Measurements from ENCODE around the gene PRKCB. TPM values are rescaled to one million over a fixed set of nuclear protein-coding genes. Genes with fewer than 3 reads are reported as not detected.
"Not testable (repeated sequence)": the region's sequence is repeated elsewhere in the genome, so short reads cannot be mapped to it uniquely, and the experiment has no call there.

Gene PRKCB
- total RNA-seq, 1 donor from 2014 or later = 24.1 TPM

DNA sequence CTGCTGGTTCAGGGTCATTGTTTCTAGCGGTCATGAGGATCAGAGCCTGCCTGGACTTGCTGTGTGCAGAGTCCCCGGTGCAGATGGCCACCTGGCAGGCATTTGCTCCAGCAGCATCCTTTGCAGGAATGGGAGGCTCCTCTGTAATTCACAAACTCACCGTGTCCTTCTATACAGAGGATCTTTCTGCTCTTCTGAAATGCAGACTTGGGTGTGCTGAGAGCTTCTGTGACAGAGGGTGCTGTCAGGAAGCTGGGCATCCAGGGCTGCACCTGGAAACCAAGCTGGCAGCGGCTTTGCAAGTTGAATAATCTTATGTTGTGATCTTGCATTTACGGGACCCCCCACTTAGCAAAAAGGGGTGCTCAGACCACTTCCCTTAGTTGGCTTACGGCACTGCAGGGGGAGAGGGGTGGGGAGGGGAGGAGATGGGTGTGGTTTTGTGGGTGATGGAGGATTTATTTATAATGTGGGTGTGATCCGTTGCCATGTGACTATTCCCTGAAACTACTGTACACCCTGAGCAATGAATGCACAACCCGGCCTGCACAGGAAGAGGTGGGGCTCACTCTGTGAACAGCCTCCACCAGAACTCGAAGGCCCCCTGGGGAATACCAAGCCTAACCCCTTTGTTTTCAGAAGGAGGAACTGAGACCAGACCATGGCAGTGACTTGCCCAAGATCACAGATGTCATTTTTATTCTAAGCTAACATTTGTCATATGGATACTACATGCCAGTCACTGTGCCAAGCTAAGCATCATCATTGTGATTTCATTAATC lies 178.3 kb downstream of the PRKCB start:
- Histone ChIP-seq H3K4me3 (no peak overlapping the region), H3K27ac (no peak overlapping the region), H3K36me3 (no peaks in the 10 kb centered on the region), H3K4me1 (peaks cover 11% of the 10 kb centered on the region), H3K9me3 (no peaks in the 10 kb centered on the region), H3K27me3 (ENCODE audit: low read depth) (no peaks in the 10 kb centered on the region)
- ATAC-seq = peak; percentile 62 to 80
- no peak for DNase-seq
- TF ChIP-seq, protein P1, sequence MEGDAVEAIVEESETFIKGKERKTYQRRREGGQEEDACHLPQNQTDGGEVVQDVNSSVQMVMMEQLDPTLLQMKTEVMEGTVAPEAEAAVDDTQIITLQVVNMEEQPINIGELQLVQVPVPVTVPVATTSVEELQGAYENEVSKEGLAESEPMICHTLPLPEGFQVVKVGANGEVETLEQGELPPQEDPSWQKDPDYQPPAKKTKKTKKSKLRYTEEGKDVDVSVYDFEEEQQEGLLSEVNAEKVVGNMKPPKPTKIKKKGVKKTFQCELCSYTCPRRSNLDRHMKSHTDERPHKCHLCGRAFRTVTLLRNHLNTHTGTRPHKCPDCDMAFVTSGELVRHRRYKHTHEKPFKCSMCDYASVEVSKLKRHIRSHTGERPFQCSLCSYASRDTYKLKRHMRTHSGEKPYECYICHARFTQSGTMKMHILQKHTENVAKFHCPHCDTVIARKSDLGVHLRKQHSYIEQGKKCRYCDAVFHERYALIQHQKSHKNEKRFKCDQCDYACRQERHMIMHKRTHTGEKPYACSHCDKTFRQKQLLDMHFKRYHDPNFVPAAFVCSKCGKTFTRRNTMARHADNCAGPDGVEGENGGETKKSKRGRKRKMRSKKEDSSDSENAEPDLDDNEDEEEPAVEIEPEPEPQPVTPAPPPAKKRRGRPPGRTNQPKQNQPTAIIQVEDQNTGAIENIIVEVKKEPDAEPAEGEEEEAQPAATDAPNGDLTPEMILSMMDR (IDR thresholded peaks at IDR 0.05) = no peak
- intact Hi-C loops (cut with DNase I) = loop anchor here (10.0 kb wide), 1 partner anchor 209 kb away; no protein-coding TSS in a partner anchor

DNA sequence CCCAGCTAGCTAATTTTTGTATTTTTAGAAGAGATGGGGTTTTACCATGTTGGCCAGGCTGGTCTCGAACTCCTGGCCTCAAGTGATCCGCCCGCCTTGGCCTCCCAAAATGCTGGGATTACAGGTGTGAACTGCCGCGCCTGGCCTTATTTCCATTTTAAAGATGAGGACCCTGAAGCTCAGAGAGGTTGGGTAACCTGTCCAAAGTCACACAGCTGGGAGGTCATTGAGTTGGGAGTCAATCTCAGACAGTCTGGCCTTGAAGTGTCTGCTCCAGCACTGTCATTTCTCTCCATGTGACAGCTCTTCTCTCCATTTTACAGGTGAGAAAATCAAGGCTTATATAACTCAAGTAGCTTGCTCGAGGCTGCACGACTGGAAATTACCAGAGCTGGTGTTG lies 179.2 kb downstream of the PRKCB start:
- not testable (repeated sequence) for H3K27me3 ChIP-seq (ENCODE audit: low read depth); H3K4me3 ChIP-seq; H3K9me3 ChIP-seq; H3K27ac ChIP-seq; H3K36me3 ChIP-seq; DNase-seq; ATAC-seq
- intact Hi-C loops (cut with DNase I) = loop anchor here (10.0 kb wide), 1 partner anchor 210 kb away; no protein-coding TSS in a partner anchor
- peaks cover 11% of the 10 kb centered on the region for H3K4me1 ChIP-seq

DNA sequence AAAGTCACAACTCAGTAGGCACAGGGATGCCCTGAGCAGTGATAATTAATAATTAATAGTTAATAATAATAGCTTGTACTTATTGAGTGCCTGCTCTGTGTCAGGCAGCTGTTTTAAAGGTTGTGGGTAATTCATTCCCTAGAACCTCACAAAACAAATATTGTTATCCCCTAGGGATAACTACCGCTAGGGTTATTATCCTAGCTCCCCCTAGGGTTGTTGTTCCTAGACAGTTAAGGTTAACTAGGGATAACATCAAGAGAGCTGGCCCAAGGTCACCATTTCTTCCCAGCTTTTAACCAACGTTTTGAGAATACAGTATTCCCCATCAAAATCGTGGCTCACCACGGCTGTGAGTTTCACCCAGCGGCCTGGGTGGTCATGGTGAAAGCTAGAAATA lies 180.1 kb downstream of the PRKCB start:
- ATAC-seq (no peak), DNase-seq (no peak)
- peaks cover 11% of the 10 kb centered on the region for H3K4me1 ChIP-seq
- no peaks in the 10 kb centered on the region for H3K9me3 ChIP-seq
- intact Hi-C loops (cut with DNase I) = loop anchor here (10.0 kb wide), 1 partner anchor 211 kb away; no protein-coding TSS in a partner anchor
- H3K4me3 ChIP-seq = no peak overlapping the region
- no peaks in the 10 kb centered on the region for H3K27me3 ChIP-seq (ENCODE audit: low read depth)
- no peak overlapping the region for H3K27ac ChIP-seq
- TF ChIP-seq, protein P1 (IDR thresholded peaks at IDR 0.05) = no peak
- H3K36me3 ChIP-seq = no peaks in the 10 kb centered on the region

DNA sequence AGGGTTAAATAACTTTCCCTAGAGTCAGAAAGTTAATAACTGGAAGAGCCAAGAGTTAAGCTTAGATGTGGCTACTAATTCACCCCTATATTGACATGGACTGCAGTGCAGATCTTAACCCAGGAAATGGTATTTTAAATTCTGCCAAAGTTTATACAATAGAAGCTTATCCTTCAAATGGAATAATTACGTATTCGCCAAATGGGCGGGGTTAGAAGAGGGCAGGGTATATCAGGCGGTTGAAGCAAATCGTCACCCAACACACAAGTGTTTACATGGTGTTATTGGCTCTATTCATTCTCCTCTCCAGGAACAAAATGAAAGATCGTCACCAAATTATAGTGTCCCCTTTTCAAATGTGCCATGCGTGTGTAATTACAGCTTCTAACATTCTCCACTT lies 182.7 kb downstream of the PRKCB start:
- ATAC-seq (no peak), DNase-seq (no peak)
- intact Hi-C loops (cut with DNase I) = loop anchor here (10.0 kb wide), 1 partner anchor 214 kb away; no protein-coding TSS in a partner anchor
- Histone ChIP-seq H3K27ac (no peak overlapping the region), H3K27me3 (ENCODE audit: low read depth) (no peaks in the 10 kb centered on the region), H3K4me1 (peaks cover 11% of the 10 kb centered on the region), H3K36me3 (no peaks in the 10 kb centered on the region), H3K9me3 (no peaks in the 10 kb centered on the region), H3K4me3 (no peak overlapping the region)
- TF ChIP-seq, protein P1 (IDR thresholded peaks at IDR 0.05) = no peak

DNA sequence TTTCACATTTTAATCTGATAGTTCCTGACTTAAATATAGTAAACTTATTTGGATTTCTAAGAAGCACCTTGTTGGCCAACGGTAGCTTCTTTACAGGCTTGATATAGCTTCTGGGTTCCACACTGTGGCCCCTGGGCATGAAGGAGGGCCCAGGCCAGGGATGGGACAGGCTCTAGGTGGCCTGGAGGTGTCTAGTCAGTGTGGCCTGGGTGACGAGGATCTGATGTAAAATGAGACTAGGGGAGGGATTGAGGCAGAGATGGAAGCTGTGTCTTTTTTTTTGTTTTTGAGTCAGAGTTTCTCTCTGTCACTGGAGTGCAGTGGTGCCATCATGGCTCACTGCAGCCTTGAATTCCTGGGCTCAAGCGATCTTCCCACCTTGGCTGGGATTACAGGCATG lies 187.0 kb downstream of the PRKCB start:
- no peaks in the 10 kb centered on the region for H3K9me3 ChIP-seq
- no peak for ATAC-seq
- no peak for DNase-seq
- no peak overlapping the region for H3K27ac ChIP-seq
- TF ChIP-seq, protein P1 (IDR thresholded peaks at IDR 0.05) = no peak
- H3K27me3 ChIP-seq (ENCODE audit: low read depth) = no peaks in the 10 kb centered on the region
- intact Hi-C loops (cut with DNase I) = no loop called here
- H3K36me3 ChIP-seq = no peaks in the 10 kb centered on the region
- H3K4me3 ChIP-seq = no peak overlapping the region
- H3K4me1 ChIP-seq = no peaks in the 10 kb centered on the region

DNA sequence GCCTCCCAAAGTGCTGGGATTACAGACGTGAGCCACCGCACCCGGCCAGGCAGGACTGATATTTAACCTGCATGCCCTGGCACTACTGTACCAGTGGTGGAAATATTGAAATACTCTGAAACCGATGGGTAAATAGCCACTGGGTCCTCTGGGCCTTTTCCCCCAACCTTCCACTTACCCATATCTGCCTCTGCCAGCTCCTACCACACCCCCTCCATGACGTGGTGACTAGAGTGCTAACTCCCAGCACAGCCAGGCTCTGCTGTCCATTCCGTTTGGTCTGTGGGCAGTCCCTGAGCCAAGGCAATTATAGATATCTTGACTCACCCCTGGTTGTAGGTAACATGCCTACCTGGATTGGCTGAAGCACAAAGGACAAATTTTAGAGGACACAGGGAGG lies 187.8 kb downstream of the PRKCB start:
- intact Hi-C loops (cut with DNase I) = no loop called here
- TF ChIP-seq, protein P1 (IDR thresholded peaks at IDR 0.05) = no peak
- ATAC-seq = no peak
- Histone ChIP-seq H3K4me3 (no peak overlapping the region), H3K27me3 (ENCODE audit: low read depth) (no peaks in the 10 kb centered on the region), H3K9me3 (no peaks in the 10 kb centered on the region), H3K4me1 (no peaks in the 10 kb centered on the region), H3K27ac (no peak overlapping the region), H3K36me3 (no peaks in the 10 kb centered on the region)
- no peak for DNase-seq
